ENCODE measurements around the gene GATA5.

GATA5 gene

DNA sequence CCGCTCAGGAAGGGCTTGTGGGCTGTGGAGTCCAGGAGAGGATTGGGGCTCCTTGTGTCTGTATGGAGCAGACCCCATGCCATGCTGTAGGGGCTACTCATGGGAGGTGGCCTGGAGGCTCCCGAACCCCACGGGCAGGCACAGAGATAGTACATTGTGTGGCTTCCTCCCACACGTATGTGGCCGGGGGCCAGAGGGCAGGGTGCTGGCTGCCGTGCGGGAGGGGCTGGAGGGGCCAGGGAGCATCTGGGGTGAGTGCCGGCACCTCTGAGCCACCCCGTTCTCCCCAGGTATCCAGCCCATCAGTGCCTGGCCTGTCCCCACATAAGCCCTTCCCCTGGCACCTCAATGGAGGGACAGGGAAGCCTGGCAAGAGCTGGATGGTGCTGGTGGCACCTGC lies 56.0 kb downstream of the GATA5 start:
- DNase-seq, result no peak
- H3K9me3 ChIP-seq, result no peaks in the 10 kb centered on the region
- TF ChIP-seq, protein P1, sequence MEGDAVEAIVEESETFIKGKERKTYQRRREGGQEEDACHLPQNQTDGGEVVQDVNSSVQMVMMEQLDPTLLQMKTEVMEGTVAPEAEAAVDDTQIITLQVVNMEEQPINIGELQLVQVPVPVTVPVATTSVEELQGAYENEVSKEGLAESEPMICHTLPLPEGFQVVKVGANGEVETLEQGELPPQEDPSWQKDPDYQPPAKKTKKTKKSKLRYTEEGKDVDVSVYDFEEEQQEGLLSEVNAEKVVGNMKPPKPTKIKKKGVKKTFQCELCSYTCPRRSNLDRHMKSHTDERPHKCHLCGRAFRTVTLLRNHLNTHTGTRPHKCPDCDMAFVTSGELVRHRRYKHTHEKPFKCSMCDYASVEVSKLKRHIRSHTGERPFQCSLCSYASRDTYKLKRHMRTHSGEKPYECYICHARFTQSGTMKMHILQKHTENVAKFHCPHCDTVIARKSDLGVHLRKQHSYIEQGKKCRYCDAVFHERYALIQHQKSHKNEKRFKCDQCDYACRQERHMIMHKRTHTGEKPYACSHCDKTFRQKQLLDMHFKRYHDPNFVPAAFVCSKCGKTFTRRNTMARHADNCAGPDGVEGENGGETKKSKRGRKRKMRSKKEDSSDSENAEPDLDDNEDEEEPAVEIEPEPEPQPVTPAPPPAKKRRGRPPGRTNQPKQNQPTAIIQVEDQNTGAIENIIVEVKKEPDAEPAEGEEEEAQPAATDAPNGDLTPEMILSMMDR (IDR thresholded peaks at IDR 0.05; ENCODE audit: low read depth, low read length), result no peak
- H3K36me3 ChIP-seq, result no peaks in the 10 kb centered on the region
- H3K27me3 ChIP-seq, result no peaks in the 10 kb centered on the region
- no peaks in the 10 kb centered on the region for H3K4me1 ChIP-seq
- no peak overlapping the region for H3K4me3 ChIP-seq (ENCODE audit: low read depth, low read length)

DNA sequence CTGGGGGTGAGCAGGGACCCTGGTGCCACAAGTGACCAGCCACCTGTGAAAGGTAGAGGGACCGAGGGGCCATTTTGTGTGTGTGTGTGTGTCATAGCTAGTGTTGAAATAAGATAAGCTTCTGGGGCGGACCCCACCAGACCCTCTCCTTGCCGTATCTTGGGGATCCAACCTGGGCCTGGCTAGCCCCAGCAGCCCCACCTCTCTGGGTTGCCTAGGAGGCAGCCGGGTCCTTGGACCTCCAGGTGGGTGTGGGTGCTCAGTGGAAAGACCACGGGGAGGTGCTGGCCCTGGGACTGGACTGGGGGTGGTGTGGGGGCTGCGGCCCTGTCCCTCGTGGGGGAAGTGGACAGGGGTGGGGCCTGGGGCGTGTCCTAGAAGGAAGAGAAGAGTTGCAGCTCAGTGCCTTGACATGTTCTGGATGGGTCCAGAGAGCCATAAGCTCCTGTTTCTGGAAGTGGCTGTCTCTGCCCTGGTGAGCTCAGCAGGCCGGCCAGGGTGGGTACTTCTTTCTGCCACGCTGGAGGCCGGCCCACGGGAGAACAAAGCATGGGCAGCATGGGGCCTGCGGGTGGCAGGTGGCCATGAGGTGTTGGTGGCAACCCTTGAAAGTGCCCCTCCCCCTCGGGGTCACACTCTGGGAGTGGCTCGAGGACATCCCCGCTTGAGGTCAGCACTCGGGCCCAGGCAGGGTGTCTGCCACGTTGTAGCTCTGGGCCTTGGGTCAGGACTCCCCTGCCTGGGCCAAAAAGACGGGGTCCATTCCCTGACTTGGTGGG lies 56.9 kb downstream of the GATA5 start:
- H3K4me3 ChIP-seq (ENCODE audit: low read depth, low read length), result no peak overlapping the region
- TF ChIP-seq, protein P1 (IDR thresholded peaks at IDR 0.05; ENCODE audit: low read depth, low read length), result no peak
- no peaks in the 10 kb centered on the region for H3K9me3 ChIP-seq
- DNase-seq, result no peak
- H3K27me3 ChIP-seq, result no peaks in the 10 kb centered on the region
- no peaks in the 10 kb centered on the region for H3K36me3 ChIP-seq
- no peaks in the 10 kb centered on the region for H3K4me1 ChIP-seq

DNA sequence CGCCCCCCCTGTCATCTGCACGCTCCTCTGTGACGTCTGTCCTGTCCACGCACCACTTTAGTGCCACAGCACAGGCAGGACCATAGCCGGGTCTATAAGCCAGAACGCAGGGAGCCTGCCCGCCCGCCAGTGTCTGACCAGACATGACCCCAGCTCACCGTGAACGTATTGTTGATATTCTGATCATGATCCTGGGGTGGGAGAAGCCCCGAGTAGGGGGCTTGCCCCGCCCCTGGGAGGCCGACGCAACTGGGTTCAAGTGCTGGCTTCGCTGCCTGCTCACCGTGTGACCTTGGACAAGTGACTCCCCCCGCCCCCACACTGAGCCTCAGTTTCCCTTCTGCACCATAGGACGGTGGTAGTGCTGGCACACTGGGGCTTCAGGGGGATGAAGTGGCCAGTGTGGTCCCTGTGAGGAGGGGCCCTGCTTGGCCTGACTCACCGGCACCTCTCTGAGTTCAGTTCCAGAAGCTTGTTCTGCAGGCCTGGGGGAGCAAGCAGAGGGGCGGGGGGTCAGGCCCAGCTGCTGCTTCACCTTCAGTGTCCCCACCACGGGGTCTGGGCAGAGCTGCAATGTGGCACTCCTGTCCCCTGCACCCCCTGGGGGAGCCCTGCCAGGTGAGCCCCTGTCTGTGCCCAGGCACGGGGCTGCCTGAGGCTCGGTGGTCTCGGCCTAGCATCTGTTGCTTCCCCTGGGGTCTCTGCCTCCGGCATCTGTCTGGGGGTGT lies 57.6 kb downstream of the GATA5 start:
- TF ChIP-seq, protein P1 (IDR thresholded peaks at IDR 0.05; ENCODE audit: low read depth, low read length), result no peak
- Histone ChIP-seq H3K9me3 (no peaks in the 10 kb centered on the region), H3K4me3 (ENCODE audit: low read depth, low read length) (no peak overlapping the region), H3K36me3 (no peaks in the 10 kb centered on the region), H3K4me1 (no peaks in the 10 kb centered on the region), H3K27me3 (no peaks in the 10 kb centered on the region)
- no peak for DNase-seq

DNA sequence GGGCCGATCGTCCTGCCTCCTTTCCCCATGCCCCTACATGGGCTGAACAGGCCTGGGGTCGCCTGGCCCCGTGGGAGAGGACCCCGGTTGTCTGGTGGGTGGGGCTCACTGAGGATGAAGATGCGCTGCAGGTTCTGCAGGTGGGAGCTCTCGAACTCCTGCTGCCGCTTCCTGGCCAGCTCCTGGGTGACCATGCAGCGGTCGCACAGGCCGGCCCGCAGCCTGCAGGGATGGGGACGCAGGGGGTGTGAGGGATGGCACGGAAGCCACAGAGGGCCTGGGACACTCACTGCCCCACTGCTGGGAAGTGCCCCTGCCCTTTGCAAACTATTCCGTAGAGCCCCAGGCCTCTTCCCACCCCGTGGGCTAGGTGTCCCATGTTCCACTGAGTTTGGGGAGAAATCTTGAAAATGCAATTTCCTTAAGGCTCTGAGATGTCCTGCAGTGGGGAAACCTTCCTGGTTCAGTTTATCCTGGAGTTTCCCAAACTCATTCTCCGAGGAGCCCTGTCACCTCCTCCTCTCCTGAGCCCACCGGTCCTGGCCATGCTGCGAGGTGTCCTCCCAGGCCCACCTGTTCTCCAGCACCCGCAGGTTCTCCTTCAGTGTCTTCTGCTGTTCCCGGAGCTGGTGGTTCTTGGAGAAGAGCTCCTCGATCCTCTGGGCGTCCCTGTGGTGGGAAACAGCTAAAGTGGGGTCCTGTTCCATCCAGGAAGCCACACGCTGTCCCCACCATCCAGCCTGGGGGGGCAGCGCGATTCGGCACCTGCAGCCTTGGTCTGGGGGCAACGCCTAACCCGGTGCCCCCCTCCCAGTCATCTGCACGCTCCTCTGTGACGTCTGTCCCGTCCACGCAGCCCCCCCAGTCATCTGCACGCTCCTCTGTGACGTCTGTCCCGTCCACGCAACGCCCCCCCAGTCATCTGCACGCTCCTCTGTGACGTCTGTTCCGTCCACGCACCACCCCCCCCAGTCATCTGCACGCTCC lies 58.9 kb downstream of the GATA5 start:
- Histone ChIP-seq H3K4me1 (no peaks in the 10 kb centered on the region), H3K27me3 (no peaks in the 10 kb centered on the region), H3K4me3 (ENCODE audit: low read depth, low read length) (no peak overlapping the region), H3K36me3 (no peaks in the 10 kb centered on the region), H3K9me3 (no peaks in the 10 kb centered on the region)
- no peak for DNase-seq
- TF ChIP-seq, protein P1 (IDR thresholded peaks at IDR 0.05; ENCODE audit: low read depth, low read length), result no peak

DNA sequence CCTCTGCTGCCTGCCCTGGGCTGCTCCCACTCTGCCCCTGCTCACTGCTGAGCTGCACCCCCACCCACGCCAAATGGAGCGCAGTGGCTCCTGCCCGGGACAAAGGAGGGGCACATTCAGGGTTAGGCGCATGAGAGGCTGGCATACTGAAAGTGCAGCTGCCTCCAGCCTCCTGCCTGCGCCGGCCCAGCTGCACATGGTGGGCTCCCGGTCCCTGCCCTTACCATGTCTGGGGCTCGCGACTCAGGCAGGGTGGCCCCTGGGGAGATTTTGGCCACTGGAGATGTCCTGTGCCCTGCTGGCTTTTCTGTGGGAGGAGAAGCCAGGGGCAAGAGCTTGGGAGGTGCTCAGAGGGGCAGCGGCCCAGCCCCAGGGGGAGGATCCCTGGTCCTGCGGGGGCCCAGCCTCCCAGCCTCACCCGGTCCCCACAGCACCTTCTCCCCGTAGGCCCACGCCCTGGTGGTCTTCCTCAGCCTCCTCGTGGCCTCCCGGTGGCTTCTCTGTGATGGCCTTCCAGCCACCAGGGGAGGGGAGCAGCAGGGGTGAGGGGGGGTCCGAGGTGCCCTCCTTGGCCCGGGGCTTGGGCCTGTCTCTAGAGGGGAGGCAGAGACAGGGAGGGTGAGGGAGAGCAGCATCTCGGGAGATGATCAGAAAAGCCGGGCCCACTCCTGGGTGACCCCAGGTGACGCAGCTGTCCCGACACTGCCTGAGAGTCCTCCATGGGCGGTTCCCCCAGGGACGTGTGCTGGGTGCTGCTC lies 60.3 kb downstream of the GATA5 start:
- H3K4me3 ChIP-seq (ENCODE audit: low read depth, low read length), result no peak overlapping the region
- TF ChIP-seq, protein P1 (IDR thresholded peaks at IDR 0.05; ENCODE audit: low read depth, low read length), result no peak
- no peak for DNase-seq
- H3K4me1 ChIP-seq, result peaks cover 2% of the 10 kb centered on the region
- H3K36me3 ChIP-seq, result no peaks in the 10 kb centered on the region
- no peaks in the 10 kb centered on the region for H3K27me3 ChIP-seq
- no peaks in the 10 kb centered on the region for H3K9me3 ChIP-seq
